ENCODE data around the gene SMOC2. TPM values are rescaled to one million over a fixed set of nuclear protein-coding genes. Genes with fewer than 3 reads are reported as not detected.

SMOC2 gene
- total and polyA plus RNA-seq, 8 donors = 7.1 to 18.8 (median 9.5) TPM

DNA sequence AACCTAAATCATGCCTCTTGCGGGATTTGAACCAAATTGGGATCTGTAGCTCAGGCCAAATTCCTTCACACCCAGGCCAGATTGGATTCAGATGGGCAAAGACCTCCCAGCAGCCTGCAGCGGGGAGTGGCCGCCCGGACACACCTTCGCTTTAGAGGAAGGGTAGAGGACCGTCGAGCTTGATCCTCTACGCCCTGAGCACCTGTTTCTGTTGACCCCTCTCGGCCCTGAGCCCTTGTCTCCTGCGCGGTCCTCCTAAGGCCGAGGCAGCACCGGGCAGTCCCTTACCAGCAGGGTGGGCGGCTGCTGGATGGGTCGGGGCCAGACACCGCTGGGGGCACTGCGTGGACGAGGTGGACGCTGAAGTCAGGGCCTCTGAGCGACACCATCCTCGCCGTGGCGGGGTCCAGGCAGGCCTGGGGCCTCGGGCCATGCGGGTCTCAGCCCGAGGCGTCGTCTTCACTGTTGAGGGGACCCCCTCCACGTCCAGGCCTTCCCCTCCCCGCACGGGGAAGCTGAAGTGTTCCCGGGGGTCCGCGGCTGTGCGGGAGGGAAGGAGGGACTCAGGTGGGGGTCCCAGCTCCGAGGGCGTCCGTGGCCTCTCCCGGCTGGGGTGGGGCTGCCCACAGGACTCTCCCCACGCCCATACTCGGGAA is 114.8 kb downstream of the SMOC2 start:
- H3K9me3 ChIP-seq = no peaks in the 10 kb centered on the region
- DNase-seq = no peak
- no peak for ATAC-seq
- no peak overlapping the region for H3K27ac ChIP-seq
- H3K36me3 ChIP-seq = no peaks in the 10 kb centered on the region
- TF ChIP-seq, protein P1, sequence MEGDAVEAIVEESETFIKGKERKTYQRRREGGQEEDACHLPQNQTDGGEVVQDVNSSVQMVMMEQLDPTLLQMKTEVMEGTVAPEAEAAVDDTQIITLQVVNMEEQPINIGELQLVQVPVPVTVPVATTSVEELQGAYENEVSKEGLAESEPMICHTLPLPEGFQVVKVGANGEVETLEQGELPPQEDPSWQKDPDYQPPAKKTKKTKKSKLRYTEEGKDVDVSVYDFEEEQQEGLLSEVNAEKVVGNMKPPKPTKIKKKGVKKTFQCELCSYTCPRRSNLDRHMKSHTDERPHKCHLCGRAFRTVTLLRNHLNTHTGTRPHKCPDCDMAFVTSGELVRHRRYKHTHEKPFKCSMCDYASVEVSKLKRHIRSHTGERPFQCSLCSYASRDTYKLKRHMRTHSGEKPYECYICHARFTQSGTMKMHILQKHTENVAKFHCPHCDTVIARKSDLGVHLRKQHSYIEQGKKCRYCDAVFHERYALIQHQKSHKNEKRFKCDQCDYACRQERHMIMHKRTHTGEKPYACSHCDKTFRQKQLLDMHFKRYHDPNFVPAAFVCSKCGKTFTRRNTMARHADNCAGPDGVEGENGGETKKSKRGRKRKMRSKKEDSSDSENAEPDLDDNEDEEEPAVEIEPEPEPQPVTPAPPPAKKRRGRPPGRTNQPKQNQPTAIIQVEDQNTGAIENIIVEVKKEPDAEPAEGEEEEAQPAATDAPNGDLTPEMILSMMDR (IDR thresholded peaks at IDR 0.05) = no peak
- H3K27me3 ChIP-seq = no peaks in the 10 kb centered on the region
- no peaks in the 10 kb centered on the region for H3K4me1 ChIP-seq
- H3K4me3 ChIP-seq = no peak overlapping the region
- intact Hi-C loops (cut with DNase I) = no loop called here

- peaks cover 0 to 4% of the 10 kb centered on the region in 2 donors for H3K27me3 ChIP-seq
- no peaks in the 10 kb centered on the region for H3K4me1 ChIP-seq
- peaks cover 0 to under 1% of the 10 kb centered on the region in 2 donors for H3K9me3 ChIP-seq
- no peak for ATAC-seq
- TF ChIP-seq, protein P1 (IDR thresholded peaks at IDR 0.05) = no peak
- H3K36me3 ChIP-seq = no peaks in the 10 kb centered on the region
- intact Hi-C loops (cut with DNase I) = no loop called here
- H3K27ac ChIP-seq = no peak overlapping the region
- DNase-seq = no peak
- H3K4me3 ChIP-seq = no peak overlapping the region
Measured at GRCh38 chr6:168557512-168557911, 116.5 kb downstream of the SMOC2 start.

DNA sequence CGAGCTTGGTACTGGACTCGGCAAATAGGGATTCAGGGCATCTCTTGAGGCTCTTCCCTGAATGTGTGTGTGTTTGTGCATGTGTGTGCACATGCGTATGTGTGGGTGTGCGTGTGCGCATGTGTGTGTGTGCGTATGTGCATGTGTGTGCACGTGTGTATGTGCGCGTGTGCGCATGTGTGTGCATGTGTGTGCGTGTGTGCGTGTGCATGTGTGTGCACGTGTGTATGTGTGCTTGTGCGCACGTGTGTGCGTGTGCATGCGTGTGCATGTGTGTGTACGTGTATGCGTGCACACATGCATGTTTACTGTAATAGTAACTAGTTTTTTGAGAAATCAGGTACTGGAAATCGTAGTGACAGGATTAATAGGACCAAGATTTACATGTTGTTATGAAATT is 117.7 kb downstream of the SMOC2 start:
- intact Hi-C loops (cut with DNase I) = no loop called here
- H3K4me3 ChIP-seq = no peak overlapping the region
- TF ChIP-seq, protein P1 (IDR thresholded peaks at IDR 0.05) = no peak

GRCh38 chr6:168559574-168560098 is 118.7 kb downstream of the SMOC2 start:
- Histone ChIP-seq H3K4me3 (no peak overlapping the region), H3K36me3 (no peaks in the 10 kb centered on the region), H3K9me3 (peaks cover 0 to 4% of the 10 kb centered on the region in 2 donors), H3K27me3 (peaks cover 0 to 25% of the 10 kb centered on the region in 2 donors), H3K27ac (no peak overlapping the region), H3K4me1 (no peaks in the 10 kb centered on the region)
- intact Hi-C loops (cut with DNase I) = no loop called here
- DNase-seq (no peak), ATAC-seq (no peak)
- TF ChIP-seq, protein P1 (IDR thresholded peaks at IDR 0.05) = no peak

More for the DNA sequence above, 117.7 kb downstream of the SMOC2 start:
- Histone ChIP-seq H3K27me3 (peaks cover 0 to 16% of the 10 kb centered on the region in 2 donors), H3K9me3 (peaks cover 0 to 4% of the 10 kb centered on the region in 2 donors), H3K4me1 (no peaks in the 10 kb centered on the region), H3K36me3 (no peaks in the 10 kb centered on the region), H3K27ac (no peak overlapping the region)
- ATAC-seq (no peak), DNase-seq (no peak)

- Histone ChIP-seq H3K4me1 (no peaks in the 10 kb centered on the region), H3K9me3 (peaks cover 0 to 4% of the 10 kb centered on the region in 2 donors), H3K36me3 (no peaks in the 10 kb centered on the region), H3K27me3 (peaks cover 0 to 30% of the 10 kb centered on the region in 2 donors), H3K27ac (no peak overlapping the region), H3K4me3 (no peak overlapping the region)
- TF ChIP-seq, protein P1 (IDR thresholded peaks at IDR 0.05) = no peak
- intact Hi-C loops (cut with DNase I) = no loop called here
- no peak for DNase-seq
- no peak for ATAC-seq
Measured at GRCh38 chr6:168560126-168560525, 119.1 kb downstream of the SMOC2 start.
